ENCODE results near the gene OR9G4.

The OR9G4 gene

DNA sequence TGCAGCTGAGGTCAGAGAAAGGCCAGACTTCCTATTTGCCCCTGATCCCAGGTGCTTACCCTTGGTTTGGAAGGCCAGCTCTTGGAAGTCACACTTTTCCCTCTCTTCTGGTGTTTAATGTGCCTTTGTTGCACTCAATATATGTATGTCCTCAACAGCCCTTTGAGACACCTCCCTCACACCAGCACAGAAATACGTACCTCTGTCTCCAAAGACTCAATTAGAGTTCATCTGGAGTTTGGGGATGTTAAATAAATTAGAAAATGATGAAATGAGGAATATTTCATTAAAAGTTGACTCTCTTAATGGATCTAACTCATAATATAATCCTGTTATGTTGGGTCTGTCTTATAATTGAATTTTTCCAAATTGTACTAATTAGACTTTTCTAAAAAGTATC lies at the start of gene OR9G4:
Gene OR9G4 (minus strand): TSS at position 101 of the 400 bp plus-strand sequence. CDS start 4,931 bp downstream, outside the sequence.
- DNase-seq, result no peak

DNA sequence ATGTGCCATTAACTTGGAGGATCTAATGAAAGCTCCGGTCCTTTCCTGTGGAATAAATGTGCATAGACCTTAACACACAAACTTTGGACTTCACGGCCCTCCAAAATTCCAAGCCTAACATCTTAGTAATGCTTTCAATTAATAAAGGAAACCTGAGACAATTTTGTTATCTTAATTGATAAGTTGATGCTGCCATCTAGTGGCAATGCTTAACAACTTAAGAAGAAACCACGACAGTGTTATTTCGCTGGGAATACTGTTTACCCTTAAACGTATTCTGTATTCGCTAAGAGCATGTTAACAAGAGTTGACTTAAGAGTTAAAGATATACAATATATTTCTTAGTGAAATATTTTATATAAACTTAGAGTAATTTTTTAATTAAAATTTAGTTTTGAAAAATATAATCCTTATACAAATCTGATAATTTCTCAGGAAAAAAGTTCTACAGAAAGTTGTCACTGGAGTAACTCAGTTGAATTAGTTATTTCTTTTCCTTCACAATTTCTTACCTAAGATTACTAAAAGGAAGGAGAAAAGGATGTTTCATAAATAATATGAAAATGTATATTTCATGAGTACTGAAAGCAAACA lies 35.0 kb upstream of the OR9G4 start:
- DNase-seq, result peak; percentile 11

DNA sequence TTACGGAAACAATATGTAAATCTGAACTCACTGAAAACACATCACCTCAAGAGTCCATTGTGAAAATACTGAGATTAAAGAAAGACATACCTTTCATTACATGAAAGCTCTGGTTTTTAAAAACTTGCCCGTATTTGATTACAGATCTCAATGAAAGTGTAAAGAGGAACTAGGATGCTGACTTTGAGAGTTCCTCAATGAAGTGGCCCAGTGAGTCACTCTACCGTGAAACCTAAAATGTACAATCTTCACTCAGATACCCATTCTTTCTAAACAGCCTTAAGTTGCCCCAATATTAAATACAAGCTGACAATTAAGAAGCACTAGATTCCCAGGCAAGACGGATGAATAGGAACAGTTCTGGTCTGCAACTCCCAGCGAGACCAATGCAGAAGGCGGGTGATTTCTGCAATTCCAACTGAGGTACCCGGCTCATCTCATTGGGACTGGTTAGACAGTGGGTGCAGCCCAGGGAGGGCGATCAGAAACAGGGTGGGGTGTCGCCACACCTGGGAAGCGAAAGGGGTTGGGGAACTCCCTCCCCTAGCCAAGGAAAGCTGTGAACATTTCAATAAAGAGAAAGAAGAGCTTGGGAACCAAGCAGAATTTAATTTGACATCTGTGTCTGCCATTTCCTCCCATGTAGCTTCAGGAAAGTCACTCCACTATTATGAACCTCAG lies 33.8 kb upstream of the OR9G4 start:
- no peak for DNase-seq

DNA sequence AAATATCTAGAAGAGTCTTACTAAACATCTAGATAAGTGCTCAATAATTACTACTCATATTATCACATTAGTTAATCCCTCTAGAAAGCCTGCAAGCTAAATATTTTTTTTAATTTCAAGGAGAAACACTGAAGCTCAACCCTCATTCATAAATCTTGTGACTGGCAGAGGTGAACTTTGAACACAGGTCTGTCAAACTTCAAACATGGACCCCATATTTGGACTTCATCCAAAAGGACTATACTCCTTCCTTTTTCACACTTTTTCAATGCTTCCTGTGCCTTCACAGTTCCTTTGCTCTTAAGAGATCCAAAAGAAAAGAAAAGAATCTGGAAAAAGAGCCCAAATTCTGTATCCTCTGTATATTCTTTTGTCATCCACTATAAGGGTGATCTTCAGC lies 28.3 kb upstream of the OR9G4 start:
- DNase-seq, result no peak

DNA sequence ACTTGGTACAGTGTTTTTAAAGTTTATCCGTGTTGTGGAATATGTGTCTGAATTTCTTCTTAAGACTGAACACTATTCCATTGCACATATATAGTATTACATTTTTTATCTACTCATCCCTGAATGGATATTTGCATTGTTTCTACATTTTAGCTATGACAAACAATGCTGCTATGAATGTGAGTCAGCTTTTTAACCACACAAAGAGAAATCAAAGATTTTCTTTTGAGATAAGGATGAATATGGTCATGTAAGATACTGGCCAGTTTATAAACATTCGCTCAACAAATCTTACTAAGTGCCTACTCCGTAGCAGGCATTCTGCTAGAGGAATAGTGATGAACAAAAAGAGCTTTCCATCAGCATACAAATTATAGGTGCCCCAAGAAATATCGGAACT lies 16.5 kb upstream of the OR9G4 start:
- no peak for DNase-seq

DNA sequence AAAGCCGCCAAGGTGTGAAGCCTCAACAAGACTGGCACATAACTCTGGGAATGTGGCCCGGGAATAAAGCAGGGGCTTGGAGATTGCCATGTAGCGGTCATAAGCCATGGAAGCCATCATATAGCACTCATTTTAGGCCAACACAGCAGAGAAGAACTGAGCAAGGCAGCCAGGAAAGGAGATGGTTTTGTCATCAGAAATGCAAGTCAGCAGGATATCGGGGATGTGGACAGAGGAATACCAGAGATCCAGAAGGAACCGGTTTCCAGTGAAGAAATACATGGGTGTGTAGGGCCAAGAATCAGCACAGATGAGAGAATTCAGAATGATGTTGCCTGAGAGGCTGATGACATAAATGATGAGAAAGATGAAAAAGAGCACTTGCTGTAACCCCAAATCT lies 3.0 kb upstream of the OR9G4 start:
- no peak for DNase-seq

DNA sequence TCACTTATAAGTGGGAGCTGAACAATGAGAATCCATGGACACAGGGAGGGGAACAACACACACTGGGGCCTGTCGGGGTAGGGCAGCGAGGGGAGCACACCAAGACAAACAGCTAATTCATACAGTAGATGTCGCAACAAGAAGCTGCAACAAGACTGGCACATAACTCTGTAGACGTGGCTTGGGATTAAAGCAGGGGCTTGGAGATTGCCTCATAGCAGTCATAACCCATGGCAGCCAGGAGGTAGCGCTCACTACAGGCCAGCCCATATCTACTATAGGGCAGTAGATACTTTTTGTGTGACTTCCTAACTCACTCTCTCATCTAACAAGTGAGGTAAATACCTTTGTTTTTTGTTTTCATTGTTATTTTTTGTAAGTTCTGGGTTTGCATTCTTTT lies 1.7 kb upstream of the OR9G4 start:
- DNase-seq, result no peak

DNA sequence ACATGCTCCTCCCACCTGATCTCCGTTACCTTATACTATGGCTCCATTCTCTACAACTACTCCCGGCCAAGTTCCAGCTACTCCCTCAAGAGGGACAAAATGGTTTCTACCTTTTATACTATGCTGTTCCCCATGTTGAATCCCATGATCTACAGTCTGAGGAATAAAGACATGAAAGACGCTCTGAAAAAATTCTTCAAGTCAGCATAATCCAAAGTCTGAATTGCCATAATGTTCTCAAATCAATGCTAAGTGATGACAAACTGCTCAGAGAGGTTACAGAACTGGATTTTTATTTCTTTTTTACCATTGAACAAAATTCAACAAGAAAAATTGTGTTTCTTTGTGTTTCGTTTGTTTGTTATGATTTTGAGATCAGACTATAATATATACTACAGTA lies 7.6 kb downstream of the OR9G4 start:
- no peak for DNase-seq

DNA sequence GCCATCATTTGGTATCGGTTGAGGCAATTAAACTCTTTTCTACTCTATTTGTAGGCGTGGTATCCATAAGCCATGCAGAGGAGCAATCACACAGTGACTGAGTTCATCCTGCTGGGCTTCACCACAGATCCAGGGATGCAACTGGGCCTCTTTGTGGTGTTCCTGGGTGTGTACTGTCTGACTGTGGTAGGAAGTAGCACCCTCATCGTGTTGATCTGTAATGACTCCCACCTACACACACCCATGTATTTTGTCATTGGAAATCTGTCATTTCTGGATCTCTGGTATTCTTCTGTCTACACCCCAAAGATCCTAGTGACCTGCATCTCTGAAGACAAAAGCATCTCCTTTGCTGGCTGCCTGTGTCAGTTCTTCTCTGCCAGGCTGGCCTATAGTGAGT lies 8.4 kb downstream of the OR9G4 start:
- no peak for DNase-seq

DNA sequence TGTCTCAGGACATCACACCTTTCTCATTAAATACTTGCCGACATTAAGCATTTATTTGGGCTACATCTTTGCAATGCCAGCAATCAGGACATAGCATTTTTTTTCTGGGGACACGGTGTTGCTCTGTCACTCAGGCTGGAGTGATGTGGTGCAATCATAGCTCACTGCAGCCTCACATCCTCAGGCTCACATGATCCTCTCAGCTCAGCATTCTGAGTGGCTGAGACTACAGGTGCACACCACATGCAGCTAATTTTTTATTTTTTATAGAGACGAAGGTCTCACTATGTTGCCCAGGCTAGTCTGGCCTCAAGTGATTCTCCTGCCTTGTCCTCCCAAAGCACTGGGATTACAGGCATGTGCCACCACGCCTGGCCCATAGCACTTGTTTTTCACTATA lies 28.0 kb downstream of the OR9G4 start:
- no peak for DNase-seq

DNA sequence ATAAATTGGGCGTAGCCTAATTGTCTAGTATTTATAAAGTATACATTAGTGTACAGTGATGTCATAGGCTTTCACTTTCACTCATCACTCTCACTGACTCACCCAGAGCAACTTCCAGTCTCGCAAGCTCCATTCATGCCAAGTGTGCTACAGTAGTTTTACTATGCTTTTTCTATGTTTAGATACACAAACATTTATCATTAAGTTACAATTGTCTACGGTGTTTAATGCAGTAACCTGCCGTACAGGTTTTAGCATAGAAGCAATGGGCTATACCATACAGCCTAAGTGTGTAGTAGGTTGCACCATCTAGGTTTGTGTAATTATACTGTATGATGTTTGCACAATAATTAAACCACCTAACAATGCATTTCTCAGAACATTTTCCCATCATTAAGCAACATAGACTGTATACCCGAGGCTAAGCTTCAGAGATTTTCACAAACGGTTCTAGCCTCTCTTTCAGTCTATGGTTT lies 32.1 kb downstream of the OR9G4 start:
- DNase-seq, result no peak

DNA sequence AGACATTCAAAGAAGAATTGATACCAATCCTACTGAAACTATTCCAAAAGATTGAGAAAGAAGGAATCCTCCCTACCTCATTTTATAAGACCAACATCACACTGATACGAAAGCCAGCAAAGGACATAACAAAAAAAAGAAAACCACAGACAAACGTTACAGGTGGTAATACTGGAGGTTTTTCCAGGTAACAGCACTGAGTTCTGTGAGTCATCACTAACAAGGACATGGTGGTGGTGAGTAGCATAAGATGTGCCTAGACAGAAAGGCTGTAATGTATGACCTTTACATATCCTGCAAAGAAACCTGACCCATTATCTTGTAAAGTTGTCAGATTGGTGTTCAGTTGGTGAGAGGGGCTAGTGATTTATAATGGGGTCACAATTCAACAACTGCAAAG lies 34.3 kb downstream of the OR9G4 start:
- no peak for DNase-seq

DNA sequence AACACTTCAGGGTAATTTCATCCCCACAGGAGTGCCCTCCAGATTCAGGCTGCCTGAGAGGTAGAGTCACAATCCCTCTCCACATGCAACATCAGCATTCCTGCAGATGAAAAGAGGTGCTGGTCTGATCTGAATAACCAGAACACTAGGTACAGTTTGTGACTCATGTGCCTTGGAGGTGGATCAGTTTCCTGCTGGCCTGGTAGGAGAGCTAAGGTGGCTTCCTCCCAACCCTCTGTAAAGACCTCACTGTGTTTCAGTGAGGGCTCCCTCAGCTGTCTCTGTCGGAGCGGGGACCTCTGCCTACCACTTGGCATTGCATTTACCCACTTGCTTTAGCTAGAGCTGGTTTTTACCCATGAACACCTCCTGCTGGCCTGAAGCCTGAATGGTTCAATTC lies 42.0 kb downstream of the OR9G4 start:
- no peak for DNase-seq

DNA sequence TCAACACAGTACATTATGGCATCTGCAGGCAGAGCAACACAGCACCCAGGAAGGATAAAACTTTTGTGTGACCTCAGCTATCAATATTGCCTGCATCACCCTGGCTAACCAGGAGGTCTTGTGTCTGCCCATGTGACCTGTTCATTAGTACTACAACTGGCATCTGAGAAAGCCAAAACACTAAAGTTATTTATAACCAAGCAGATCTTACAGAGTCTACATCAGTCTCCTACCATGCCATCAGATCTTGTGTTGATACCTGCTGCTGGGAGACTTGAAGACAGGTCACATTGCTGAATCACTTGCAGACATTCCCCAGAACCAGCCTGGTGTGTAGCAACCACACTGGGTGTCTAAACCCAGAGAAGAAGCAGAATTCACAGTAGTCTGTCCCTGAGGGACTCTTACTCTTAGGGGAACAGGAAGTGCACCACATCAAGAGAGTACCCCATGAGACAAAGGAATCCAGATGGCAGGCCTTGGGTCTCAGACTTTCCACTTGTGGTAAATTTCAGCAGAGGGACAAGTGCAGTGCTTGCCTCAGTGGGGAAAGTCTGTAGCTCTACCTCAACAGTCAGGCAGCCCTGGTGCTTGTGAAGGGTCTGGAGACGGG lies 42.6 kb downstream of the OR9G4 start:
- no peak for DNase-seq

DNA sequence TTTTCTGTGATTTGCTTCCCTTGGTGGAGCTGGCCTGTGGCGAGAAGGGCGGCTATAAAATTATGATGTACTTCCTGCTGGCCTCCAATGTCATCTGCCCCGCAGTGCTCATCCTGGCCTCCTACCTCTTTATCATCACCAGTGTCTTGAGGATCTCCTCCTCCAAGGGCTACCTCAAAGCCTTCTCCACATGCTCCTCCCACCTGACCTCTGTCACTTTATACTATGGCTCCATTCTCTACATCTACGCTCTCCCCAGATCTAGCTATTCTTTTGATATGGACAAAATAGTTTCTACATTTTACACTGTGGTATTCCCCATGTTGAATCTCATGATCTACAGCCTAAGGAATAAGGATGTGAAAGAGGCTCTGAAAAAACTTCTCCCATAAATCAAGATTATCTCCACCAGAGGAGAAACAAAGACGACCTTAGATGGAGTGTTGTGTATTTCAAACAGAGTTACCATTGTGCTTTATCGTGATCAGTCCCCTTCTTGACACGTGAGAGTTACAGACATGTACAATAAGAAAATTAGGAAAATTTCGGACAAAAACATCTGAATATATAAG lies 47.5 kb downstream of the OR9G4 start:
- no peak for DNase-seq

DNA sequence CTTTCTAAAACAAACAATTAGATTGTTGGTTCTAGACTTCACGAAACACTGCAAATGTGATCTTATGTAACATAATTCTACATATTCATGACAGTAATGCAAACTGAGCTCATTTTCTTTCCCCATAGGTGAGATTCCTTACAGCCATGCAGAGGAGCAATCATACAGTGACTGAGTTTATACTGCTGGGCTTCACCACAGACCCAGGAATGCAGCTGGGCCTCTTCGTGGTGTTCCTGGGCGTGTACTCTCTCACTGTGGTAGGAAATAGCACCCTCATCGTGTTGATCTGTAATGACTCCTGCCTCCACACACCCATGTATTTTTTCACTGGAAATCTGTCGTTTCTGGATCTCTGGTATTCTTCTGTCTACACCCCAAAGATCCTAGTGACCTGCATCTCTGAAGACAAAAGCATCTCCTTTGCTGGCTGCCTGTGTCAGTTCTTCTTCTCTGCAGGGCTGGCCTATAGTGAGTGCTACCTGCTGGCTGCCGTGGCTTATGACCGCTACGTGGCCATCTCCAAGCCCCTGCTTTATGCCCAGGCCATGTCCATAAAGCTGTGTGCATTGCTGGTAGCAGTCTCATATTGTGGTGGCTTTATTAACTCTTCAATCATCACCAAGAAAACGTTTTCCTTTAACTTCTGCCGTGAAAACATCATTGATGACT lies 48.1 kb downstream of the OR9G4 start:
- no peak for DNase-seq

DNA sequence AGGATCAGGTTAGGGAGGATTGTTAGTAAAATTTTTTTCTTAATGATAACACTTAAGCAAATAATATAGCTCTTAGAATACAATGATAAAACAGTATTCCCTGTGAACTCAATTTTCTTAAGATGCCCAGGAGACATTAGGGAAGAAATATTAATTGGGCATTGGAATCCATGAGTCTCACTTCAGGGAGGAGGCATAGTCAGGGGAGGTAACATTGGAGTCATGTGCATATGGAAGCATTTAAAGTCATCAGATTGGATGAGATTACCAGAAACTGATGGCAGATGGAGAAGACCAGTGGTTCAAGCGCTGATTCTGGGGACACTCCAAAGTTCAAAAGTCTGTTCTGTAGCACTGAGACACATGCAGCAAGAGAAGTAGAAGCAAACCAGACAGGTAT lies 49.7 kb downstream of the OR9G4 start, which contains the start of gene OR9G1:
Gene OR9G1 (plus strand): TSS at position 301 of the 400 bp plus-strand sequence. CDS start 1,293 bp downstream, outside the sequence.
- DNase-seq, result no peak

DNA sequence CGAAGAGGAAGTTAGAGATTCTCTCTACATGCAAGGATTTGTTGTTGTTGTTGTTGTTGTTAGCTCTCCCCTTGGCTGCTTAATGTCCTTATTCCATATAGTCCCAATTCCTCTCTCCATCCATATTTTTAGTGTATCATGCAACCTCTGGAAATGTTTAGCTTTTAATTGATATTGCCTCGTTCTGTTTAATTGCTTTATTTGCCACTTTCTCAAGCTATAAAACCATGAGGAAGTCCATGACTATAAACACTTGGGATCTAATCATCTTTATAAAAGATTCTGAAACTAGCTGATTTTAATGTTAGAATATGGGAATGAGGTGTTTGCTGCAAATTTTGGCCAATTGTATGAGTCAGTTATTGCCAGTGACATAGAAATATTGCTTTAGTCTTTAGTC lies 55.1 kb downstream of the OR9G4 start:
- no peak for DNase-seq

Data from NCI-H446 treated with DMSO at 0.1 percent for 48 hours (cell line).